Fibroblast of skin of abdomen (primary cell): ENCODE data around the gene ZNF438.

ENCODE experiments used
- DNase-seq: peaks from one replicate; pipeline ENCODE4 v3.0.0-alpha.2; 2013

Gene ZNF438

GRCh38 chr10:30822693-30823465, 208.8 kb downstream of the ZNF438 start:
- DNase-seq = no peak

GRCh38 chr10:30821994-30822692, 209.5 kb downstream of the ZNF438 start:
- peak; percentile 36 for DNase-seq

GRCh38 chr10:30821261-30821993, 210.2 kb downstream of the ZNF438 start:
- no peak for DNase-seq

GRCh38 chr10:30820261-30820991, 211.2 kb downstream of the ZNF438 start:
- DNase-seq = peak; percentile 91

GRCh38 chr10:30819341-30820181, 212.1 kb downstream of the ZNF438 start:
- peak; percentile 84 for DNase-seq

DNA sequence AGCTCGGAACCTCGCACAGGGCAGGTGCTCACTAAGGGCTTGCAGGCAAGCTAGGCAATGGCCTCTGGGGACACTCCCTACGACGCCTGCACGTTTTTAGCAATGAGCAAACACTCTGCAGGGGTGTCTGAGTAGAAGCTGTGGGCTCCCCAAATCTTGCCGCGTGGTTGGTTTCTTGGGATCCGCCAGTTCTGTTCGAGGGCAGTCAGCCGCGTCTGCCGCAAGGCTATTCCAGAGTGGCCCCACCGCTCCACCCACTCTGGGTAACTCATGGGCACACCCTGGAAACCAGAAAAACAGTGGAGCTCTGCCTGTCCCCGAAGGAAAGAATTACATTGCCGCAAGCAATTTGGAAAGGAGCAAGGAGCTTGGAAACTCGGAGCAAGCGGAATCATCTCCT, 212.8 kb downstream of the ZNF438 start:
- DNase-seq = no peak

DNA sequence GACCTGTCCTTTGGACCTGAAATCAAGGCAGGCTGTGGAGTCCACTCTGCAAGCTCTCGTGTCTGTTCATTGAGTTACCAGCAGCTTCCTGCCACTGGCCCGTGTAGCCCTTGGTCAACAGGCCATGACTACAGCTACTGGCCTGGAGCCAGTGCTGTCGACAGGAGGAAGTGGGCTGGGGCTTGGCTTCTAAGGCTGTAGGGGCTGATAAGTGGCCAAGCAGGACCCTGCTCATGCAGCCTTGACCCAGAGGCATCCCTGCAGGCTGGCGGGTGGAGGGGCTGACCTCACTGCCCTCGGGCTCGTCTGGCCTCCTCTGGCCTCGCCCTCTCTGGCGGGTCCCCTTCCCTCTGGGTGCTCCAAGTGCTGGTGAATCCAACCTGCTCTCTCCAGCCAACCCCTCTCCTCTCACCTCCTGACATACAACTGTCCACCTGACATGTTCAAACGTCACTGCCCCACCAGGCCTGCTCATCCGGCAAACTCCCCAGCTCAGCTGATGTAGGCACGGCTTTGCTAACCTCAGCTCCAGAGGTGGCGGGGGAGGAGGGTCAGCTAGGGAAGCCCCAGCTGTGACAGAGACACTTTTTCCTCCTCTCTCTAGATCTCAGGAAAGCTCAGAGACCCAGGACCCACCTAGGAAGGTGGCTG, 213.5 kb downstream of the ZNF438 start:
- no peak for DNase-seq

GRCh38 chr10:30817541-30817940, 214.1 kb downstream of the ZNF438 start:
- no peak for DNase-seq

DNA sequence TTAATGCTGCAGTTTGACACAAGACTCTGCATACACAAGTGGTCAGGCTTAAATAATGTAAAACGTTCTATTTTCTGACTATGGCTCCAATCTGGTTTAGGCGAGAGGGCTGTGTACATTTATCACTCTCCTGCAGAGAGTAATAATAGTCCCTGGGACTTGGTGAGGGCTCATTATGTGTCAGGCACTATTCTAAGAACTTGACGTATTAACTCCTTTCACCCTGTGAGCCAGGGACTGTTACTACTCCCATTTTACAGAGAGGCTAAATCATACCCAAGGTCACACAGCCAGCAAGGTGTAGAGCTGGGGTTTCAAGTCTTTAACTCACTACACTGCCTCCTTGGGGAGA, 214.9 kb downstream of the ZNF438 start:
- no peak for DNase-seq

- DNase-seq = peak; percentile 29
These were observed 215.4 kb downstream of the ZNF438 start for GRCh38 chr10:30816159-30816819.

GRCh38 chr10:30813872-30814481, 217.7 kb downstream of the ZNF438 start:
- DNase-seq = peak; percentile 89

DNA sequence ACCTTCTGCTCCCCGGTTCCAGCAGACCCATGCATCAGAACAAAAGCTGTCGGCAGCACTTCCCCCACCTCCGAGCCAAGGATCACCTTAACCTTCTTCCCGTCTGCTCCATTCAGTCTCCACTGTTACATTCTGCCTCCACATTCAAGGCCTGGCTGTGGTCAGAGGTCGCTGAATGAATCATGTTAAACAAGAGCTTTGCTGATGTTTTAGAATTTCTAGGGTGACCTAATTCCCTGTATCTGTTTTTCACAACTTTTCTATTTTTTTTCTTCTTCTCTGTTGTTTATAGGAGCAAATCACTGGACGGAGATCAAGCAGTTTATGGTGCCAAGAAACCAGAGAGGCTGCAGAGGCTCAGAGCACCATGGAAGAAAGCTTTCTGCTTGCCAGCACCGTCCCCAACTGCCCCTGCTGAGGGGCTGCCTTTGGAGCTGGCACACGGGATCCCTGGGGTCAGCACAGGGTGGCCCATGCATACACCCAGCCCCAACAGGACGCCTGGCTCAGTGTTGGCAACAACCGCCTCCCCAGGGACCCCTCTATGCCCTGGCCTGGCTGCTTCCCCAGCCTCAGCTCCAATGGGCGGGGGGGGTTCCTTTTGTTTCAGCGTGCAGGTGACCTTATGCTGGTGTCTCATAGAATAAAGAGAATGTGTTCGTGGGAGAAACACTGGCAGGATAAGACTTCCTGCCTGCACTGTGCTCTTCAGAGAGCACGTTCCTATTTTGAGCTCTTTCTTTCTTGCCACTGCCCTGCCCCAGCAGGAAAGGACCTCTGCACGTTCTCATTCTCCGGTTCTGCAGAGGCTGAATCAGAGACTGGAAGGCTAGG, 219.4 kb downstream of the ZNF438 start:
- peak; percentile 75 for DNase-seq

GRCh38 chr10:30811276-30812017, 220.2 kb downstream of the ZNF438 start:
- DNase-seq = no peak

- no peak for DNase-seq
These were observed 221.2 kb downstream of the ZNF438 start for GRCh38 chr10:30810416-30810815.

DNA sequence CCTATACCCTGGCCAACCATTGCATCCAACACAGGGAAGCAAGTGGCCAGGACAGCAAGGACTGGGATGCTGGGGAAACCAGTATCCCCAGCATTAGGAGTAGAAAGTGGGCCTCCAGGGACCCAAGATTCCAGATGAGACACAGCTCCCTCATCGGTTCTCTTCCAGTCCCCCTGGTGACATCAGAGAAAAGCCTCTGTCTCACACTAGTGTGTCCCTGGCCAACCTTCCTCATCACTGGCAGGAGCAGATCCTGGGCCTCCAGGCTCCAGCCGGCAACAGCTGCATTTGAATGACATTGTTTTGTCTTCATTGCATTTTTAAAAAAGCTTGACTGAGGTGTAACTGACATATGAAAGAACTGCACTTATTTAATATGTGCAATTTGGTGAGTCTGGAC, 224.8 kb downstream of the ZNF438 start:
- DNase-seq = no peak

- no peak for DNase-seq
These were observed 226.6 kb downstream of the ZNF438 start for GRCh38 chr10:30805061-30805460.

DNA sequence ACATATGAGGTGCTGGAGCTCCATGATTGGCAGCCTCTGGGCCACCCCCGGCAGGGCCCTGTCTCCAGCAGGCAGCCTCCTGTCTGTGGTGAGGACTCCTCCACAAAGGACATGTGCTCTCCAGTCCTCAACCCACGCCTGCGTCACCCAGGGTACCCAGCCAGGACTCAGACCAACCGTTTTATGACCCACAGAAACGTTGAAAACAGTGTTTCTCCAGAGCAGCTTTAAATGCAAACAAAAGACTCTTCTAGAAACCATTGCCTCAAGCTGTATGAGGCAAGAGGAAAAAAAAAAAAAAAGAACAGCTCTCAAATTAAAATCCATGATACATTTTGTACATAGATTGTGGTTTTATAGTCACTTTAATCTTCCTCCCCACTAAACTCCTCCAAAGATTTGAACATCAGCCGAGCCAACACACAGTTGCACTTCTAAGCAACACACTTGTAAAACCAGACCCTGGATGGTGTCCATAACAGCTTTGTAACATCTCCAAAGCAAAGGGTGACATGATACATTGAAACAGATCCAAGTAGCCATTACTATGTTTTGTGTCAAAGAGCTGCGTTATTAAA, 227.1 kb downstream of the ZNF438 start:
- peak; percentile 81 for DNase-seq

DNA sequence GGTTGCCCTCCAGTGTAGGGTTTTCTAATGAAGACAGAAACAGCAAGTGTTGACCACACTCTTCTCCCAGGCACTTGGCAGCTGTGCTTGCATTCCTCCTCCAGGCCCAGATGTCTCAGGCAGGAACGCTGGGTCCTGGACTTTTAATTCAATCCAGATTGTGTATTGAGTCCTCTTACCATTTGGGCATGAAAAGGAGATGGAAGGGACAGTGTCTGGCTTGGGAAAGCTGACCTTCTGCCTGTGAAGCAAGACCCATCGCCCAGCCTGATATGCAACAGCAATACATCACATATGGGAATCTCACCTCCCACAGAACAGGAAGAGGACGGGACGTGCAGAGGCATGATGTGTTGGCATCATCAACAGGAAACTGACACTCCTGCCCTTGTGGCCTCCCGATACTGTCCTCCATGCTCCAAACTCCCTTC, 227.8 kb downstream of the ZNF438 start:
- peak; percentile 91 for DNase-seq
